ENCODE data around the gene CALD1. TPM values are rescaled to one million over a fixed set of nuclear protein-coding genes. Genes with fewer than 3 reads are reported as not detected.

CALD1 gene
- total and polyA plus RNA-seq, 8 donors: 137 to 248 (median 224) TPM

GRCh38 chr7:134811765-134812164 lies 32.3 kb downstream of the CALD1 start:
- H3K4me1 ChIP-seq: no peaks in the 10 kb centered on the region
- no peaks in the 10 kb centered on the region for H3K36me3 ChIP-seq
- TF ChIP-seq CTCF (IDR thresholded peaks at IDR 0.05): no peak
- intact Hi-C loops (cut with DNase I): no loop called here
- H3K27ac ChIP-seq: peak overlapping the region in 1 of 2 donors; percentile 8
- no peak overlapping the region for H3K4me3 ChIP-seq
- H3K27me3 ChIP-seq: no peaks in the 10 kb centered on the region
- no peak for ATAC-seq
- H3K9me3 ChIP-seq: no peaks in the 10 kb centered on the region
- DNase-seq: peak in 2 of 4 donors; percentile 56 to 65

- intact Hi-C loops (cut with DNase I): no loop called here
- Histone ChIP-seq H3K4me1 (no peaks in the 10 kb centered on the region), H3K36me3 (no peaks in the 10 kb centered on the region), H3K4me3 (no peak overlapping the region), H3K9me3 (no peaks in the 10 kb centered on the region), H3K27ac (peak overlapping the region in 1 of 2 donors; percentile 3), H3K27me3 (no peaks in the 10 kb centered on the region)
- ATAC-seq: no peak
- TF ChIP-seq CTCF (IDR thresholded peaks at IDR 0.05): no peak
- no peak for DNase-seq
Observed at GRCh38 chr7:134813663-134814396, 34.4 kb downstream of the CALD1 start.

- Histone ChIP-seq H3K27ac (no peak overlapping the region), H3K9me3 (no peaks in the 10 kb centered on the region), H3K36me3 (no peaks in the 10 kb centered on the region), H3K27me3 (no peaks in the 10 kb centered on the region), H3K4me1 (no peaks in the 10 kb centered on the region), H3K4me3 (no peak overlapping the region)
- ATAC-seq (no peak), DNase-seq (no peak)
- intact Hi-C loops (cut with DNase I): no loop called here
- TF ChIP-seq CTCF (IDR thresholded peaks at IDR 0.05): no peak
Observed at GRCh38 chr7:134814730-134815364, 35.4 kb downstream of the CALD1 start.

GRCh38 chr7:134818613-134819345 lies 39.3 kb downstream of the CALD1 start:
- intact Hi-C loops (cut with DNase I): no loop called here
- no peak for TF ChIP-seq CTCF (IDR thresholded peaks at IDR 0.05)
- Histone ChIP-seq H3K36me3 (no peaks in the 10 kb centered on the region), H3K9me3 (no peaks in the 10 kb centered on the region), H3K4me1 (no peaks in the 10 kb centered on the region), H3K27me3 (no peaks in the 10 kb centered on the region), H3K27ac (no peak overlapping the region), H3K4me3 (no peak overlapping the region)
- no peak for DNase-seq
- no peak for ATAC-seq

GRCh38 chr7:134819401-134819800 lies 40.0 kb downstream of the CALD1 start:
- H3K36me3 ChIP-seq: no peaks in the 10 kb centered on the region
- H3K27ac ChIP-seq: no peak overlapping the region
- TF ChIP-seq CTCF (IDR thresholded peaks at IDR 0.05): no peak
- no peak for ATAC-seq
- no peak for DNase-seq
- H3K9me3 ChIP-seq: no peaks in the 10 kb centered on the region
- intact Hi-C loops (cut with DNase I): no loop called here
- no peaks in the 10 kb centered on the region for H3K4me1 ChIP-seq
- H3K27me3 ChIP-seq: no peaks in the 10 kb centered on the region
- H3K4me3 ChIP-seq: no peak overlapping the region

Data from left lung (tissue), 10 donors.